Activated B cell treated with CpG ODN at 0.5 μM for 24 hours (primary cell): ENCODE data around the gene CCDC40. TPM values are rescaled to one million over a fixed set of nuclear protein-coding genes. Genes with fewer than 3 reads are reported as not detected.

Experiments used
- ATAC-seq: fragments of 200-7000 bp; cut with Tn5 transposase; one replicate; pipeline ENCODE4 v1.10.0; 2021; ENCODE audit warnings: low read depth, mild to moderate bottlenecking, moderate library complexity
- CTCF ChIA-PET: fragments of 350-600 bp; sonication (Branson Sonifier 250); formaldehyde crosslinking; loops from one replicate; lab custom pipeline; 2021; ENCODE audit warnings: antibody characterized with exemption; lab: Charles Lee
- POLR2A ChIA-PET: fragments of 350-600 bp; sonication (Branson Sonifier 250); formaldehyde crosslinking; loops from one replicate; lab custom pipeline; 2021; ENCODE audit warnings: antibody characterized with exemption; lab: Charles Lee
- DNase-seq: peaks from one replicate; pipeline ENCODE4 v3.0.0; 2022
- H3K27ac Mint-ChIP-seq: one replicate; pipeline ENCODE4 v1.8.0; 2020; ENCODE audit warnings: mixed read lengths
- H3K27me3 Mint-ChIP-seq: one replicate; pipeline ENCODE4 v1.8.0; 2021; ENCODE audit warnings: mixed read lengths
- H3K36me3 Mint-ChIP-seq: one replicate; pipeline ENCODE4 v1.8.0; 2021; ENCODE audit warnings: low read depth, mixed read lengths
- H3K4me1 Mint-ChIP-seq: one replicate; pipeline ENCODE4 v1.8.0; 2021; ENCODE audit warnings: mixed read lengths
- H3K4me3 Mint-ChIP-seq: one replicate; pipeline ENCODE4 v1.8.0; 2020; ENCODE audit warnings: mild to moderate bottlenecking, mixed read lengths
- H3K9me3 Mint-ChIP-seq: one replicate; pipeline ENCODE4 v1.8.0; 2020; ENCODE audit warnings: mixed read lengths
- intact Hi-C: fragments of 100-400 bp; cut with micrococcal nuclease; formaldehyde crosslinking; loops from one replicate; pipeline ENCODE4 v1.15.1; 2024
- total RNA-seq: library from RNA; stranded (reverse); gene quantifications from 2 replicates; pipeline ENCODE4 v1.2.3, GENCODE V29; 2022
- TF ChIP-seq, protein P1 (sequence below): fragments of 200-600 bp; IDR thresholded peaks from one replicate; pipeline ENCODE4 v1.8.0; 2022; ENCODE audit warnings: antibody characterized with exemption, mild to moderate bottlenecking

Gene CCDC40
- total RNA-seq, 1 donor from 2014 or later: 0.55 TPM

DNA sequence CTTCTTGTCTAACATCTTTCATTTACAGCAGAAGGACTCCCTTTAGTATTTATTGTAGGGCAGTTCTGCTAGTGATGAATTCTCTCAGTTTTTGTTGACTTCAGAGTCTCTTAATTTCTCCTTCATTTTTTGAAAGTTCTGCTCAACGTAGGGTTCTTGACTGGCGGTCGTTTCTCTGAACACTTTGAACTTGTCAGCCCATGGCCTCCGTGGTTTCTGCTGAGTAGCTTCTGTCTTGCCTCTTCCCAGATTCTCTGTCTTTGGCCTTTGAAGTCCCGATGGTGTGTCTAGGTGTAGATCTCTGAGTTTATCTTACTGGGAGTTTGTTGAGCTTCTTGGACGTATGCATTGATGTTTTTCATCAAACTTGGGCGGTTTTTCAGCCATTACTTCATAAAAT is 78.3 kb downstream of the CCDC40 start:
- POLR2A ChIA-PET: interaction anchor here (1.2 kb wide), 1 partner anchor 13 kb away, joined by 3 read pairs; the partner anchor contains the start of gene GAA
- H3K9me3 Mint-ChIP-seq: peaks cover 3% of the 10 kb centered on the region
- peaks cover 5% of the 10 kb centered on the region for H3K36me3 Mint-ChIP-seq
- no peak overlapping the region for H3K4me3 Mint-ChIP-seq
- H3K4me1 Mint-ChIP-seq: peaks cover 13% of the 10 kb centered on the region
- no peaks in the 10 kb centered on the region for H3K27me3 Mint-ChIP-seq
- no peak for ATAC-seq
- intact Hi-C loops: no loop called here
- CTCF ChIA-PET: interaction anchor here (1.6 kb wide), 1 partner anchor 13 kb away, joined by 5 read pairs; the partner anchor contains the start of gene GAA
- no peak overlapping the region for H3K27ac Mint-ChIP-seq
- TF ChIP-seq, protein P1, sequence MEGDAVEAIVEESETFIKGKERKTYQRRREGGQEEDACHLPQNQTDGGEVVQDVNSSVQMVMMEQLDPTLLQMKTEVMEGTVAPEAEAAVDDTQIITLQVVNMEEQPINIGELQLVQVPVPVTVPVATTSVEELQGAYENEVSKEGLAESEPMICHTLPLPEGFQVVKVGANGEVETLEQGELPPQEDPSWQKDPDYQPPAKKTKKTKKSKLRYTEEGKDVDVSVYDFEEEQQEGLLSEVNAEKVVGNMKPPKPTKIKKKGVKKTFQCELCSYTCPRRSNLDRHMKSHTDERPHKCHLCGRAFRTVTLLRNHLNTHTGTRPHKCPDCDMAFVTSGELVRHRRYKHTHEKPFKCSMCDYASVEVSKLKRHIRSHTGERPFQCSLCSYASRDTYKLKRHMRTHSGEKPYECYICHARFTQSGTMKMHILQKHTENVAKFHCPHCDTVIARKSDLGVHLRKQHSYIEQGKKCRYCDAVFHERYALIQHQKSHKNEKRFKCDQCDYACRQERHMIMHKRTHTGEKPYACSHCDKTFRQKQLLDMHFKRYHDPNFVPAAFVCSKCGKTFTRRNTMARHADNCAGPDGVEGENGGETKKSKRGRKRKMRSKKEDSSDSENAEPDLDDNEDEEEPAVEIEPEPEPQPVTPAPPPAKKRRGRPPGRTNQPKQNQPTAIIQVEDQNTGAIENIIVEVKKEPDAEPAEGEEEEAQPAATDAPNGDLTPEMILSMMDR: no peak
- DNase-seq: no peak

DNA sequence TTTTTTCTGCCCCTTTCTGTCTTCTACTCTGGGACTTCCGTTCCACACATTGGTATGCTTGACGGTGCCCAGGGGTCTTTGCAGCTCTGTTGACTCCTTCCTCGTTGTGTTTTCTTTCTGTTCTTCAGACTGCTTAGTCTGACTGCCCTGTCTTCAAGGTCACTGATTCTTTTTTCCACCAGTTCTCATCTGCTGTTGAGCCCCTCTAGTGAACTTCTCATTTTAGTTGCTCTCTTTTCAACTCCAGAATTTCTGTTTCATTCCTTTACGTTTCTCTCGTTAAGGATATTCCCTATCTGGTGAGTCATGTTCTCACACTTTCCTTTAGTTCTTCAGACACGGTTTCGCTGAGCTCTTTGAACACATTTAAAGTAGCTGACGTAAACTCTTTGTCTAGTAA is 78.7 kb downstream of the CCDC40 start:
- CTCF ChIA-PET: interaction anchor here (1.6 kb wide), 1 partner anchor 14 kb away, joined by 5 read pairs; the partner anchor contains the start of gene GAA

DNA sequence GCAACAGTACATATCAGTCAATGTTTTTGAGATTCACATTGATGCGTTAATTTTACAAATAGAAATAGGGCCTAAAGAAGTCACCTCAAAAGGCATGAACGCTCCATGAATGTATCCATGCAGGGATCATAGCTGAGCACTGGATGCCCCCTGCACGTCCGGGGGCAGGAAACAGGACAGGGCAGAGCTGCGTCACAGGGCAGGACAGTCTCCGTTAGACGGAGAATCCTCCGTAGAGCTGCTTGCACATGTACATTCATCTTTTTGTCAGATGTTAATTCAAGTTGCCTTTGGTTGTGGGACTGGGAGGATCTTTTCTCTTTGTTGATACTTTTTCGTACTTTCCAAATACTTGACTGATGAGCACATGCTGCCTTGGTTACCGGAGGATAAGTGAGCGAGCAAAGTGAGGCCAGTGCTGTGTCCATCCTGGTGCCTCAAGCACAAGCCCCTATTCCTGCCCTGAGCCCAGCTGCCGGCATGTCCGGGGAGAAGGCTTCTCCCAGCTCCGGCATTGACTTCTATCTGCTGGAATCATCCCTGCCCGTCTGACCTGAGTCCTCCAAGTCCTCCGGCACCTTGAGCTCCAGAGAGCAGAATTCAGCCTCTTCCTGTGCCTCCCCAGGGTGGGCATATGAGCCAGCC is 80.0 kb downstream of the CCDC40 start:
- ATAC-seq: no peak
- H3K4me1 Mint-ChIP-seq: peaks cover 13% of the 10 kb centered on the region
- H3K36me3 Mint-ChIP-seq: peaks cover 5% of the 10 kb centered on the region
- ChIA-PET CTCF (interaction anchor here (1.2 kb wide), 1 partner anchor 15 kb away, joined by 3 read pairs; the partner anchor contains the start of gene GAA), POLR2A (no interaction called here)
- no peak overlapping the region for H3K4me3 Mint-ChIP-seq
- TF ChIP-seq, protein P1: no peak
- H3K27ac Mint-ChIP-seq: no peak overlapping the region
- peaks cover 3% of the 10 kb centered on the region for H3K9me3 Mint-ChIP-seq
- no peaks in the 10 kb centered on the region for H3K27me3 Mint-ChIP-seq
- intact Hi-C loops: no loop called here
- DNase-seq: no peak

More for the DNA sequence above, 78.7 kb downstream of the CCDC40 start:
- peaks cover 13% of the 10 kb centered on the region for H3K4me1 Mint-ChIP-seq
- peaks cover 3% of the 10 kb centered on the region for H3K9me3 Mint-ChIP-seq
- POLR2A ChIA-PET: interaction anchor here (0.6 to 1.2 kb wide), 2 partner anchors 13 to 14 kb away, joined by 3 to 5 read pairs; partner anchors contain the start of gene GAA
- DNase-seq: no peak
- ATAC-seq: no peak
- no peaks in the 10 kb centered on the region for H3K27me3 Mint-ChIP-seq
- TF ChIP-seq, protein P1: no peak
- H3K27ac Mint-ChIP-seq: no peak overlapping the region
- intact Hi-C loops: no loop called here
- peaks cover 5% of the 10 kb centered on the region for H3K36me3 Mint-ChIP-seq
- no peak overlapping the region for H3K4me3 Mint-ChIP-seq

DNA sequence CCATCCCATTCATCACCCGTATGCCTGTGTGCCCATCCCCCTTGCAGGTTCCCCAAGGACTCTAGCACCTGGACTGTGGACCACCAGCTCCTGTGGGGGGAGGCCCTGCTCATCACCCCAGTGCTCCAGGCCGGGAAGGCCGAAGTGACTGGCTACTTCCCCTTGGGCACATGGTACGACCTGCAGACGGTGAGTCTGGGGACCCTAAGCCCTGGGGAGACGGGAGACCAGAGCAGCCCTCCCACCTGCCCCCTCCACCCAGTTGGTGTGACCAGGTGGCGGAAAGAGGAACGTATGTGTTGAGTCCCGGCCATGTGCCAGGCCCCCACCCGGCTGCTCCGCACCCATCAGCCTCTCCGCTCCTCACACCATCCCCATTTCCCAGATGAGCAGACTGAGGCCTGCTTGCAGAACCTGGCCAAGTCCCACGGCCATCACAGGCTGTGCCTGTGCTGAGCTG is 80.5 kb downstream of the CCDC40 start:
- Mint-ChIP-seq H3K36me3 (peaks cover 5% of the 10 kb centered on the region), H3K27me3 (no peaks in the 10 kb centered on the region), H3K4me1 (peaks cover 13% of the 10 kb centered on the region), H3K9me3 (peaks cover 3% of the 10 kb centered on the region), H3K4me3 (no peak overlapping the region), H3K27ac (no peak overlapping the region)
- POLR2A ChIA-PET: no interaction called here
- ATAC-seq (no peak), DNase-seq (peak; percentile 4)
- CTCF ChIA-PET: interaction anchor here (1.2 kb wide), 1 partner anchor 16 kb away, joined by 3 read pairs; the partner anchor contains the start of gene GAA
- intact Hi-C loops: no loop called here
- TF ChIP-seq, protein P1: no peak
